NB4 (cell line): Measurements from ENCODE around the gene NFKBIE.

Source experiments
- DNase-seq: peaks from one replicate; pipeline ENCODE4 v3.0.0; 2010; ENCODE audit warnings: low read depth
- H3K4me3 ChIP-seq: one replicate; pipeline ENCODE4 v1.5.1; 2011; ENCODE audit warnings: mild to moderate bottlenecking, low read depth, low read length, moderate library complexity
- MYC ChIP-seq: IDR thresholded peaks from 2 replicates; pipeline ENCODE4 v1.6.1; 2011; ENCODE audit warnings: low read depth, low read length
- POLR2A ChIP-seq: IDR thresholded peaks from 2 replicates; pipeline ENCODE4 v1.6.1; 2011; ENCODE audit warnings: mild to moderate bottlenecking; ENCODE audit not compliant: insufficient read length; ENCODE audit errors: extremely low read depth
- TF ChIP-seq, protein P1 (sequence below): IDR thresholded peaks from one replicate; pipeline ENCODE4 v1.5.1; 2012; ENCODE audit warnings: low read depth, low read length
- TF ChIP-seq, protein P2 (sequence below): IDR thresholded peaks from 2 replicates; pipeline ENCODE4 v1.6.1; 2011; ENCODE audit warnings: low read depth, low read length

The NFKBIE gene

DNA sequence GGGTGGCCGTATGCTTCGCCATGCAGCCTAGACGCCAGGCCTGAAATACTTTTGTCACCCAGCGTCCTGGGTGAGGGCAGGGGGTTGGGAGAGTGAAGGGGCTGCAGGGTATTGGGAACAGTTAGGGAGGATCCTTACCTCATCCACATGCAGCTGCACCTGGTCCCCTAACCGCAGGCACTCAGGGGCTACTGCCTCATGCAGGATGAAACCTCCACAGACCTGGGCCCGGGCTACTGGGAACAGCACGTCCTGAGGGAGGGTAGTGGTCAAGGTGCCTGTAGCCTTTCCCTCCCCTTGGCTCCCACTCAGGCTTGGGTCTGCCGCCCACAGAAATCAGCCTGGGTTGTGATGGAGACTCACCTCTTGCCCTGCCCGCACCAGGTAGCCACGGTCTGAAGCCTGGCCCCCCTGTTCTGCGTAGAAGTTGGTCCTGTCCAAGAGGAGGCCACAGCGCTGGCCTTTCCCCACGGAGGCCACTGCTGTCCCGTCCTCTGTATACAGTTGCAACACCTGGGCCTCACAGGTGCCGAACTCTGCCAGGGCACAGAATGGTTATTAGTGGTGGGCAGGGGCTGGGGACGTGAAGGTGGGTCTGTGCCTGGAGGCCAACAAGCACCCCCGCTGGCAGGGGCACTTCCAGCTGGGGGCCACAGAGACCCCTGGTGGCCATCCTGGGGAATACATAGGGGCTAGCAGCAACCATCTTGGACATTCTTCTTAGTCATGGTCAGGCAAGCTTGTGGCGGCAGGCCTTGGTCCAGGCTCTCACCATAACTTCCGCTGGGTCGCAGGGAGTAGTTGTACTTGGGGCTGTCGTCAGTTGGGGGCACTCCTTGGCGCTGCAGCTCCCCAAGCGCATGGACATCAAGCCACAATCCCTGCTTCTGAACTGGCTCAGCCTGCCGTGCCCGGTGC, 39.2 kb upstream of the NFKBIE start:
- H3K4me3 ChIP-seq: no peak overlapping the region
- TF ChIP-seq POLR2A: no peak
- TF ChIP-seq, protein P1, sequence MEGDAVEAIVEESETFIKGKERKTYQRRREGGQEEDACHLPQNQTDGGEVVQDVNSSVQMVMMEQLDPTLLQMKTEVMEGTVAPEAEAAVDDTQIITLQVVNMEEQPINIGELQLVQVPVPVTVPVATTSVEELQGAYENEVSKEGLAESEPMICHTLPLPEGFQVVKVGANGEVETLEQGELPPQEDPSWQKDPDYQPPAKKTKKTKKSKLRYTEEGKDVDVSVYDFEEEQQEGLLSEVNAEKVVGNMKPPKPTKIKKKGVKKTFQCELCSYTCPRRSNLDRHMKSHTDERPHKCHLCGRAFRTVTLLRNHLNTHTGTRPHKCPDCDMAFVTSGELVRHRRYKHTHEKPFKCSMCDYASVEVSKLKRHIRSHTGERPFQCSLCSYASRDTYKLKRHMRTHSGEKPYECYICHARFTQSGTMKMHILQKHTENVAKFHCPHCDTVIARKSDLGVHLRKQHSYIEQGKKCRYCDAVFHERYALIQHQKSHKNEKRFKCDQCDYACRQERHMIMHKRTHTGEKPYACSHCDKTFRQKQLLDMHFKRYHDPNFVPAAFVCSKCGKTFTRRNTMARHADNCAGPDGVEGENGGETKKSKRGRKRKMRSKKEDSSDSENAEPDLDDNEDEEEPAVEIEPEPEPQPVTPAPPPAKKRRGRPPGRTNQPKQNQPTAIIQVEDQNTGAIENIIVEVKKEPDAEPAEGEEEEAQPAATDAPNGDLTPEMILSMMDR: peak; percentile 87
- DNase-seq: peak; percentile 71

DNA sequence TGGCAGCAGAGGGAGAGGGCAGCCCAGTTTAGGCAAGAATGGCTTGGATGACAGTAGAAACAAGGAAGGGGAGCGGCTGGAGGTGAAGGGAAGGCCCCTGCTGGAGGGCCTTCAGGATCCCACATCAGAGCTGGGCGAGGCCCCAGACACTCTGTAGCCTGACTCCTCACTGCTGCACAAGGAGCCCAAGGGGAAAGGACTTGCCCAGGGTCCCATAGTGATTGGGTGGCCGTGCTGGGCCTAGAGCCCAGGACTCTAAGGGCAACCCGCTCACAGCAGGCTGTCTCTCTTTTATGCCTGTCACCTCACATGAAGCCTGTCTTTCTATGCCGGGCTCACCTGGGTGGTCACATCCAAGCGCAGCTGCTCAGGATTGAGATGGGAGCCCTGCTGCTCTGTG, 38.5 kb upstream of the NFKBIE start:
- TF ChIP-seq, protein P1: no peak
- TF ChIP-seq POLR2A (no peak), MYC (no peak)
- TF ChIP-seq, protein P2, sequence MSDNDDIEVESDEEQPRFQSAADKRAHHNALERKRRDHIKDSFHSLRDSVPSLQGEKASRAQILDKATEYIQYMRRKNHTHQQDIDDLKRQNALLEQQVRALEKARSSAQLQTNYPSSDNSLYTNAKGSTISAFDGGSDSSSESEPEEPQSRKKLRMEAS: no peak
- no peak overlapping the region for H3K4me3 ChIP-seq
- DNase-seq: no peak

DNA sequence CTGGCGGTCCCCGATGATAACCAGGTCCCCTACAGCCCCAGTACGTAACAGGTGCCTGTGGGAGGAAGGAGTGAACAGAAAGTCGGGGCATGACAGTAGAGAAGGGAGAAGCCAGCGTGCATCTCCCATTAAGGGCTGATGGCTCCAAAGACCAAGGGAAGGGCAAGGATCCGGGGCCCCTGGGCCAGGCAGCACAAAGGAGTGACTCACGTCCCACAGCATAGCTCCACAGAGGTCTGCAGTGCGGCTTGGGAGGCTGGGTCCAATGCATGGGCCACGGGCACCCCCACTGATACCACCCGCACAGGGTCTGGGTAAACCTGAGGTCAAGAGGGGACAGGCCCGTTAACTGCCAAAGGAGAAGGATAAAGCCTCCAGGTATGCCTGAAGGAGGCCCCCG, 37.5 kb upstream of the NFKBIE start:
- no peak overlapping the region for H3K4me3 ChIP-seq
- DNase-seq: no peak
- no peak for TF ChIP-seq MYC

DNA sequence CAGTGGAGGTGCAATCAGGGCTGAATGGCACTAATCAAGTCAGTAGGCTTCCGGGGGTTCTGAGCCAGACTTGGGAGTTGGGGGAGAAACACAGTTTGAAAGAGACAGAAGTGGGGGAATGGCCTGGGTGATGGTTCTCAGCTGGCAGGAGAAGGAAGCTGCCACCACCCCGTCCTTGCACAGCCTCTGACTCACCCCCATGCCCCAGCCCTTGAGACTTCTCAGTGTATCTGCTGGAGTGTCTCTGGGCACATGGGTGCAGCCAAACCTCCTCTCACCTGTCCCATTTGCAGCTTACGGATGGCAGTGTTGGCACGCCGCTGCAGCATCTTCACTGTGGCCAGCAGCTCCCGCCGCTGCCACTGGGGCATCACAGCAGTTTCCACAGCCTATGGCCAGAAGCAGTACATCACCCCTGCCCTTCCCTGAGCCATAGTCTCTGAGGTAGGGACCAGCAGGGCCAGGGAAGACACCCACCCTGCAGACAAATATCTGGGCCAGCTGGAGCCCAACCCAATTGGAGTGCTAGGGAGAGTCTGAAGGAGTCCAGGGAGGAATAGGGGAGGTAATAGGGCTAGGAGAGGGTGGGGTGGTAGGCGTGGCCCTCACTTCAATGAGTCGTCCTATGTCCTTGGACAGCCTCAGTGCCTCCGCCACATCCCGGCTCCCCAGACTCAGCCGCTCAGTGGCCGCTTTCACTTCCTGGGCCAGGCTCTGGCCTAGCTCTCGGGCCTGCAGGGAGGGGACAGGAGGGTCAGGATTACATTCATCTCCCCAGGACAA, 36.6 kb upstream of the NFKBIE start:
- no peak for DNase-seq
- TF ChIP-seq POLR2A (no peak), MYC (no peak)
- TF ChIP-seq, protein P1: no peak
- TF ChIP-seq, protein P2: no peak

DNA sequence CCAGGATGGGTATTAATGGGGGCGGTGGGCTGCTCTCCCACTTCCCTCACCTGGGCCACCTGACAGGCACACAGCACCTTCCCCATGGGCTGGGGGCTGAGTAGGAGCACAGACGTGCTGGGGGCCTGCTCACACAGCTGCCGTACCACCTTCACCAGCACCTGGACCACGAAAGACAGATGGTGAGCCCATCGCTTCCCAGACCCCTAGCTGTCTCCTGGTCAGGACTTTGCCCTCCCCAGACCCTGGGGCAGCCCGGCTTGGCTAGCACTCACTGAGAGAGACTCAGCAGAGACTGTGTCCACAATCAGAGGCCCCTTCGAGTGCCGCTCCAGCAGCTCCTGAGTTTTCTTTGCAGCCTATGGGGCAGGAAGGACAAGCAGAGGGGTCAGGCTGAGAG, 35.8 kb upstream of the NFKBIE start:
- DNase-seq: no peak
- H3K4me3 ChIP-seq: no peak overlapping the region
- TF ChIP-seq, protein P1: no peak

More for the DNA sequence above, 36.6 kb upstream of the NFKBIE start:
- H3K4me3 ChIP-seq: no peak overlapping the region

DNA sequence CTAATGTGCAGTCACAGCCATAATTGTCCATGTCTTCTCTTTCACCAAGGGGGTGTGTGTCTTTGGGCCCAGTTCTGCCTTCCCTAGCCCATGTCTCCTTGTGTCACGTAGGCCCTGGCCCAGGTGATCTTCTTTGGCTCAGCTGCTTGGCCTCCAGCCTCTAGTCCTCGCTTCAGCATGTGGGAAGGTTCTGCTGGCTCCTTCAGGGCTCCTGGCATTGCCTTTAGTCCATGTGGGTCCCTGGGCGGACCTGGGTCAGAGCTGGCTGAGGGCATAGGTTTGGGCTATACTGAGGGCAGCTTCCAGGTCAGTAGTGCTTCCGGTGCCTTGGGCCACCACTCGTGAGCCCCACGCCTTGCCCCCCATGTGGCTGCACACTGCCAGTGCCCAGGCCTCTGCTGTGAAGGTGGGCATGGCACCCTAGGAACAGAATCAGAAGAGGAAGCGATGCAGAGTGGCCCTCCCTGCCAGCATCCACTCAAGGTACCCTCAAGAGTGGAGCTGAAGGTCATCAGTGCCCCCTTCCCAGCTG, 35.0 kb upstream of the NFKBIE start:
- no peak for TF ChIP-seq MYC
- TF ChIP-seq, protein P1: no peak
- TF ChIP-seq, protein P2: no peak
- no peak for TF ChIP-seq POLR2A
- no peak overlapping the region for H3K4me3 ChIP-seq
- DNase-seq: no peak
